ENCODE data around the gene SCAF4. TPM values are rescaled to one million over a fixed set of nuclear protein-coding genes. Genes with fewer than 3 reads are reported as not detected.

SCAF4 gene
- total and polyA plus RNA-seq, 9 of the 15 experiments (the other 6 are each of a cell fraction or from before 2014, with no cell fraction given) = 2.3 to 55.7 (median 17.2) TPM

DNA sequence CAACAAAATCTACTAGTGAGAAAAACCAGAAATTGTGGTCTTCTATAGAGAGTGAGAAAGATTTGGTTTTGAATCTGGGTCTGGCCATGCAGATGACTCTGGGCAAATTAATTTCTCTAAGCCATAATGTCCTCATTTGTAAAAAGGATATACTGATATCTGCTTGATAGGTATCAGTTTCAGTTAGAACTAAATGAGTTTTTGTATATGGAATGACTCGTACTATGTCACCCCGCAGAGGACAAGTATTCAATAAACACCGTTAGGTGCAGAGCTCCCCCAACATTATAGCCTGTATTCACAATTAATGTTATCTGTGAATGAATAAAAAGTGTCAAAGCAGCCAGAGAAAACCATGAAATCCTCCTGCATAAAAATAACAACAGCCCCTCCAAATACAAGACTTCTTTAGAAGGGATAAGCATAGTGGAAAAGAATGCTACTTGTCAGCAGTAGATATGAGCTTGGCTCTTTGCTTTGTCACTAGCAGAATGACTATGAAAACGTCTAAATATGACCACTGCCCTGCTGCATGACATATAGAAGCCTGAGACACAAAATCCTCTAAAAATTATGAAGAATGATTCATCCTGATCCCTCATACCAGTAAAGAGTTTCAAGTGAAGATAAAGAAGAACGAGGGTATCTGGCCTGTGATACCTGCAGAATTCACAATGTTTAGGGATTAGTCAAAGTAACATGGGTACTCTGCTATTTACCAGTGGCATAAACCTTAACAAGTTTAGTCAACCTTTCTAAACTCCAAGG, 17.8 kb downstream of the SCAF4 start (continued):
- TF ChIP-seq CHCHD3 (CRISPR knock-in tag; IDR thresholded peaks at IDR 0.05) = no peak
- TF ChIP-seq FUS (optimal IDR thresholded peaks at IDR 0.05; ENCODE audit: low read depth, low read length) = no peak
- no peak for TF ChIP-seq NR4A1 (CRISPR knock-in tag; IDR thresholded peaks at IDR 0.05)
- no peak for TF ChIP-seq NR4A1 (tag; IDR thresholded peaks at IDR 0.05)
- TF ChIP-seq, protein P1, sequence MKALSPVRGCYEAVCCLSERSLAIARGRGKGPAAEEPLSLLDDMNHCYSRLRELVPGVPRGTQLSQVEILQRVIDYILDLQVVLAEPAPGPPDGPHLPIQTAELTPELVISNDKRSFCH (CRISPR knock-in tag; IDR thresholded peaks at IDR 0.05) = no peak
- TF ChIP-seq, protein P1 (tag; IDR thresholded peaks at IDR 0.05) = no peak
- TF ChIP-seq JUNB (CRISPR knock-in tag; conservative IDR thresholded peaks at IDR 0.05) = no peak
- peak; percentile 30 for TF ChIP-seq NEUROD1 (IDR thresholded peaks at IDR 0.05; ENCODE audit: borderline replicate concordance, low read depth, low read length, partially characterized antibody)
- TF ChIP-seq ELF2 (CRISPR knock-in tag; IDR thresholded peaks at IDR 0.05) = no peak
- TF ChIP-seq SREBF2 (CRISPR knock-in tag; IDR thresholded peaks at IDR 0.05) = no peak
- no peak for TF ChIP-seq ZNF384 (IDR thresholded peaks at IDR 0.05; ENCODE audit: low read depth, low read length)
- TF ChIP-seq NCOA4 (IDR thresholded peaks at IDR 0.05; ENCODE audit: partially characterized antibody) = no peak
- TF ChIP-seq TCF7L2 (IDR thresholded peaks at IDR 0.05; ENCODE audit: low read depth, low read length) = no peak
- TF ChIP-seq GTF2A2 (tag; IDR thresholded peaks at IDR 0.05) = no peak
- peak; percentile 61 for TF ChIP-seq SOX6 (IDR thresholded peaks at IDR 0.05)
- TF ChIP-seq, protein P2, sequence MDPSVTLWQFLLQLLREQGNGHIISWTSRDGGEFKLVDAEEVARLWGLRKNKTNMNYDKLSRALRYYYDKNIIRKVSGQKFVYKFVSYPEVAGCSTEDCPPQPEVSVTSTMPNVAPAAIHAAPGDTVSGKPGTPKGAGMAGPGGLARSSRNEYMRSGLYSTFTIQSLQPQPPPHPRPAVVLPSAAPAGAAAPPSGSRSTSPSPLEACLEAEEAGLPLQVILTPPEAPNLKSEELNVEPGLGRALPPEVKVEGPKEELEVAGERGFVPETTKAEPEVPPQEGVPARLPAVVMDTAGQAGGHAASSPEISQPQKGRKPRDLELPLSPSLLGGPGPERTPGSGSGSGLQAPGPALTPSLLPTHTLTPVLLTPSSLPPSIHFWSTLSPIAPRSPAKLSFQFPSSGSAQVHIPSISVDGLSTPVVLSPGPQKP (CRISPR knock-in tag; IDR thresholded peaks at IDR 0.05) = no peak
- TF ChIP-seq MEF2D (tag; conservative IDR thresholded peaks at IDR 0.05; ENCODE audit: low read depth) = no peak
- TF ChIP-seq, protein P3, sequence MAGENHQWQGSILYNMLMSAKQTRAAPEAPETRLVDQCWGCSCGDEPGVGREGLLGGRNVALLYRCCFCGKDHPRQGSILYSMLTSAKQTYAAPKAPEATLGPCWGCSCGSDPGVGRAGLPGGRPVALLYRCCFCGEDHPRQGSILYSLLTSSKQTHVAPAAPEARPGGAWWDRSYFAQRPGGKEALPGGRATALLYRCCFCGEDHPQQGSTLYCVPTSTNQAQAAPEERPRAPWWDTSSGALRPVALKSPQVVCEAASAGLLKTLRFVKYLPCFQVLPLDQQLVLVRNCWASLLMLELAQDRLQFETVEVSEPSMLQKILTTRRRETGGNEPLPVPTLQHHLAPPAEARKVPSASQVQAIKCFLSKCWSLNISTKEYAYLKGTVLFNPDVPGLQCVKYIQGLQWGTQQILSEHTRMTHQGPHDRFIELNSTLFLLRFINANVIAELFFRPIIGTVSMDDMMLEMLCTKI (IDR thresholded peaks at IDR 0.05; ENCODE audit: partially characterized antibody) = no peak
- TF ChIP-seq ZFPM2 (CRISPR knock-in tag; IDR thresholded peaks at IDR 0.05) = no peak
- no peak for TF ChIP-seq ETV5 (CRISPR knock-in tag; IDR thresholded peaks at IDR 0.05; ENCODE audit: low read depth)
- TF ChIP-seq NR2F6 (CRISPR knock-in tag; IDR thresholded peaks at IDR 0.05) = no peak
- TF ChIP-seq, protein P4, sequence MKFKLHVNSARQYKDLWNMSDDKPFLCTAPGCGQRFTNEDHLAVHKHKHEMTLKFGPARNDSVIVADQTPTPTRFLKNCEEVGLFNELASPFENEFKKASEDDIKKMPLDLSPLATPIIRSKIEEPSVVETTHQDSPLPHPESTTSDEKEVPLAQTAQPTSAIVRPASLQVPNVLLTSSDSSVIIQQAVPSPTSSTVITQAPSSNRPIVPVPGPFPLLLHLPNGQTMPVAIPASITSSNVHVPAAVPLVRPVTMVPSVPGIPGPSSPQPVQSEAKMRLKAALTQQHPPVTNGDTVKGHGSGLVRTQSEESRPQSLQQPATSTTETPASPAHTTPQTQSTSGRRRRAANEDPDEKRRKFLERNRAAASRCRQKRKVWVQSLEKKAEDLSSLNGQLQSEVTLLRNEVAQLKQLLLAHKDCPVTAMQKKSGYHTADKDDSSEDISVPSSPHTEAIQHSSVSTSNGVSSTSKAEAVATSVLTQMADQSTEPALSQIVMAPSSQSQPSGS (CRISPR knock-in tag; IDR thresholded peaks at IDR 0.05) = no peak

All from K562 (cell line).